ENCODE measurements around the gene CAMK4.

The CAMK4 gene
- long read RNA-seq, donor 1, partial matches to known transcripts: 0 of 1 reads
- long read RNA-seq, donor 1, other reads (novel, unspliced or antisense): 0 of 1 reads
- long read RNA-seq, donor 2: 0 reads
- long read RNA-seq, donor 3: 0 reads
- long read RNA-seq, donor 4, full-length matches to known transcripts: 1 of 1 reads
- long read RNA-seq, donor 4, partial matches to known transcripts: 0 of 1 reads
- long read RNA-seq, donor 4, other reads (novel, unspliced or antisense): 0 of 1 reads
- long read RNA-seq, donor 5: 0 reads
- long read RNA-seq, donor 6: 0 reads
- long read RNA-seq, donor 7, full-length matches to known transcripts: 3 of 3 reads
- long read RNA-seq, donor 7, partial matches to known transcripts: 0 of 3 reads
- long read RNA-seq, donor 7, other reads (novel, unspliced or antisense): 0 of 3 reads
- long read RNA-seq, donor 8: 0 reads

GRCh38 chr5:111223787-111224560 lies at the start of gene CAMK4:
TSS of gene CAMK4 (plus strand) at chr5:111224384. CDS start at chr5:111224484, 100 bp downstream.
- peak; percentile 81 for DNase-seq

GRCh38 chr5:111183064-111183463 lies 41.1 kb upstream of the CAMK4 start:
- no peak for DNase-seq

- no peak for DNase-seq
Observed at GRCh38 chr5:111187079-111187478, 37.1 kb upstream of the CAMK4 start.

DNA sequence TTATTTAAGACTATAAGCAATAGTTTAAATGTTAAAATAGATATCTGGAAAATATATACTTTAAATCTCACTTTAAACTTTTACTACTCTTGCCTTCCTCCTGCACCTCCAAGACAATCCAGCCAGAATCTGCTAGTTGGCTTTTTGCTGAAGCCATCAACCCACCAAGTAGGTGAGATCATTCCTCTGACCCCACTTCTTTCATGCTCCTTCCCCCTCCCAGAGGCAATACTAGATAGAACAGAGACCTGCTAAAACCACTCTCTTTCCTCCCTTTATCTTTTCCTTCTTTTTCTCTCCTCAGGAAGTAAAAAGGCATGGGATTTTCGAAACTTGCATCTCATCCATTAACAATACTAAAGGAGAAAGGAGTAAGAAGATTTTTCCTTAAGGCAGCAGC lies 30.1 kb upstream of the CAMK4 start:
- no peak for DNase-seq

GRCh38 chr5:111194925-111195324 lies 29.3 kb upstream of the CAMK4 start:
- DNase-seq: no peak

- no peak for DNase-seq
Observed at GRCh38 chr5:111197523-111197922, 26.7 kb upstream of the CAMK4 start.

DNA sequence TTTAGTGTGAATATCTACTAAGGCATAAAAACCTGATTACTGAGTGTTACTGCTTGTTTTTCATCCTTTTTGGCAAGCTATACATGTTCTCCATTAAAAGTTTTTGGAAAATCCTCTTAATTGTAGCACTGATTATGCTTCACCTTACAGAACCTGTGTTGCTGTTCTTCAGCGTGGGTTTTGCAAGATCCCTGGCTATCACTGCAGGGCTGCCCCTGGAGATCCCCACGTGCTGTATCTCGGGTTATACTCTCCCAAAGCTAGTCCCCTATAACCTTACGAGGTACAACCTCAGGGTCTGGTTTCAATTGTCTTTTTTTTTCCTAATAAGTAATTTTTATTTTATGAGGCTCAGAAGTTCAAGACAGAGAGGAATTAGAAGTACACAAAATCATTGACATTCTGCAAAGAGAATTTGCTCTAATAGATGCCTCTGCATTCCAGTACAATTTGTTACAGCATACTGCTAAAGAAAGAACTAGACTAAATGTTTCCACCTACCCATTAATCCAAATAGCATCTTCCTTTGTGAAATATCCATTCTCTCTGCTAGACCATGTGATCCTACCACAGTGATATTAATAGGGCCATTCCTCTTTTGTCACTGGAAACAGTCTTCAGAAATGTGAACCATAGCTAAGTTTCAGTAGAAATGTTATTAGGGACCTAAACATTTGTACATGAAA lies 25.8 kb upstream of the CAMK4 start:
- no peak for DNase-seq

DNA sequence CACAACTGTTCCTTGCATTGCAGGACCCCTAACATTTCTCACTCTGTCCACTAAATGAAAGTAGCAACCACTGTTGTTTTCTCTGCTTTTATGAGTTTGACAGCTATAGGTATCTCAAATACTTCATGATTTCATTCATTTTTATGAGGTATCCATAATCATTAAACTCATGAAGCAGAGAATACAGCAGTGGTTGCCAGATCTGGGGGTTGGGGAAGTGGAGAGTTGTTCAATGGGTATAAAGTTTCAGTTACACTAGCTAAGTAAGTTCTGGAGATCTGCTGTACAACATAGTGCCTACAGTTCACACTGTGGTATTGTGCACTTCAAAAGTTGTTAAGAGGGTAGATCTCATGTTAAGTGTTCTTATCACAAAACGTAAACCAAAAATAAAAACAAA lies 23.4 kb upstream of the CAMK4 start:
- no peak for DNase-seq

- DNase-seq: no peak
Observed at GRCh38 chr5:111201705-111202104, 22.5 kb upstream of the CAMK4 start.

- DNase-seq: no peak
Observed at GRCh38 chr5:111211341-111211740, 12.8 kb upstream of the CAMK4 start.

DNA sequence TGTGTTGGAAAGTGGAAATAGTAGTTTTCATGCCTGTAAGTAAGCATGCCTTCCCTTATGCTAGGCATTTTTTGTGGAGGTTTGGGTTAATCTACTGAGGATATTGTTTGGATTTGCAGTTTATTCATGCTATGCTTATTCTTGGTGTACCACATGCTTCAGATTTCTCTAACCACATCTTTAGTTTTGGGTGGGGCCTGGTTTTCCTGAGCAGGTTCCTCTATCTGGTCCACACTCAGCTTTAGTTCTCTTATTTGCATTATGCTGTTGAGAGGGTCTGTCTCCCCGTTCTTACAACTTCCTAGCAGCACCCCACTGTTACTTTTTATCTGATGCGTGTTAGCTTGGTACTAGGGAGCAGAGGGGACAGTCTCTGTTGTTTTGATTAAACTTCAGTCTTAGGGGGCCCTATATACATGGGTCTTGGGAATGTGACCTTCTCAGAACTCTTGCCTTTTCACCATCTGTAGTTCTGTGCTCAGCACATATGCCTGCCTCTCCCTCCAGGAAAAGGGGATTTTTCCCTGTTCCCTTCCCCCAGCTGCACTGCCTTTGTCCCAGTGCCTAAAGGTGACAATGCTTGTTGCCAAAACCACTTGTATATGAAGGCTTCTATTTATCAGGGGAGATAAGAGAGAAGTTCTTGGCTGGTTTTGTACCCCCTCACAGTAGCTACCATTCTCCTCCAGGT lies 10.0 kb upstream of the CAMK4 start:
- no peak for DNase-seq

DNA sequence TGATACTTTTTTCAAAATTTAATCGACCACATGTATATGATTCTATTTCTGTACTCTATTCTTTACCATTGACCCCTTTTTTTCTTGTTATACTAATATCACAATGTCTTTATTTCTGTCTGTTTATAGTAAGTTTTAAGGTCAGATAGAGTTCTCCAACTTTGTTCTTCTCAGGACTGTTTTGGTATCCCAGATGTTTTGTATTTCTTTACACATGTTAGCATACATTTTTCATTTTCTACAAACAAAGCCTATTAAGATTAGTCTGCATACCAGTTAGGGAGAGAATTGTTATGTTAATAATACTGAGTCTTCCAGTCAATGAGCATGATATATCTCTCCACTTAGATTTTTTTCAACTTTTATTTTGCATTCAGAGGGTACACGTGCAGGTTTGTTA lies 8.2 kb upstream of the CAMK4 start:
- no peak for DNase-seq

DNA sequence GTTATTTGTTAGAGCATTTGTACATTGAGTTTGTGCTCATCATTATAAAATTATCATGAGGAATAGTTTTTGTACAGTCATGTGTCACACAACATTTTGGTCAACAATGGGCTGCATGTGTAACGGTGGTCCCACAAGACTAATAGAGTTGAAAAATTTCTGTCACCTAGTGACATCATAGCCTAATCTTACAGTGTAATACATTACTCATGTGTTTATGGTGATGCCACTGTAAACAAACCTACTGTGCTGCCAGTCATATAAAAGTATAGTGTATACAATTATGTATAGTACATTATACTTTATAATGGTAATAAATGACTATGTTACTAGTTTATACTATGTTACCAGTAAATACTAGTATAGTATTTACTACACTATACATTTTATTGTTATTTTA lies 3.0 kb upstream of the CAMK4 start:
- DNase-seq: no peak

GRCh38 chr5:111223101-111223786 lies 940 bp upstream of the CAMK4 start:
- DNase-seq: no peak

- DNase-seq: no peak
Observed at GRCh38 chr5:111224561-111225345, 569 bp downstream of the CAMK4 start.

DNA sequence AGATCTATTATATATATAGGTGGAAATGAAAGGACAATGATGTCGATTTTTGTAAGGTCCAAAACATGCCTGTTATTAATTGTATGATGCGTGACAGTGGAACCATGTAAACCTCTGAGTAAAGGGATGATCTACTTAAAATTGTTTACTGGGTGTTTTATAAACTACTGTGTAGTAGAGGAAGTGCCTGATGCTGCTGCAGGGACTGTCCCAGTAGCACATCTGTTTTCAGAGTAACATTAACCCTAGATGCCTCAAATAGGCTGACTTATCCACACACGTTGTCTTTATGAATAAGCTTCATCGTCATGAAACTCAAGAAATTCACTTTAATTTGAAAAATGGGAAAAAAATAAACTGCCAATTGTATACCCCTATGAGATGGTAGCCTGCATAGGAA lies 1.7 kb downstream of the CAMK4 start:
- no peak for DNase-seq

GRCh38 chr5:111226556-111226955 lies 2.4 kb downstream of the CAMK4 start:
- DNase-seq: no peak

DNA sequence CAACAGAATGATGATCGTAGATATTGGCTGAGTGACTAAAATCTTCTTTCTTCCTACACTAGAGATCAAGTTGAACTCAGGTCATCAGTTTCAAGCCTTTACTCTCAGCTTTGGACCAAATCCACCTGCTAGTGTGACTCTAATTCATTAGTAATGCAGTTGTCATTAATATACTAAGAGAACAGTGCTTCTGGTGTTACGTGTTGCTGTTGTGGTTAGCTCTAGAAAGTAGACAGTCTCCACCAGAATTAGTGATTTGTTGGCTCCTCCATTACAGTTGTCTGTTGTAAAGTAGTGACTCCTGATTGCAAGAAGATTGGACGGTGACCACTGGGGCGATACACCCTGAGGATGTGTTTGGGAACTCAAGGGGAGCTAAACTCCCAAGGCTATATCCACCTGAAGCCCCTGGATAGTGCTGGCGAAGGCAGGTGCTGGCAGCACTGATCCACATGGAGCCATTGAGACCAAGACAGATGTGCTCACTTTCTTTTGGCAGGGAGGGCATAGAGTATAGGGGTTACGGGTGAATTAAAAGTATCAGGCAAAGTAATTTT lies 3.1 kb downstream of the CAMK4 start:
- no peak for DNase-seq

DNA sequence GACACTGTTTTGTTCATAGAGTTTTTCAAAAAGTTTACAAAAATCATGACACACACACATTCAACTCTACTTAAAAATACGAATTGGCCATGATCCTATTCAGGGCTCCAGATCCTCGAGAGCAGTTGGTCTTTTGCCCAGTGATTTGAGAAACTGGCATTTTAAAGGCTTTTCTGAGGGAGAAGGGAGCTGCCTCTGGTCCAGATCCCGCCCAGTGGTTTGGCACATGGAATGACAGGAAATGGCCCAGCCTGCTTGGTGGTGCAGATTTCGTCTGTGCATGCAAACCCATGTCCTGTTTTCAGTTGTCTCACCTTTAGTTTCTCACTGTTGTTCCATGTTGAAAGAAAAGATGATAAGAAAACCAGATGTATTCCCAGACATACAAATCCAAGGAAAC lies 3.6 kb downstream of the CAMK4 start:
- DNase-seq: no peak

DNA sequence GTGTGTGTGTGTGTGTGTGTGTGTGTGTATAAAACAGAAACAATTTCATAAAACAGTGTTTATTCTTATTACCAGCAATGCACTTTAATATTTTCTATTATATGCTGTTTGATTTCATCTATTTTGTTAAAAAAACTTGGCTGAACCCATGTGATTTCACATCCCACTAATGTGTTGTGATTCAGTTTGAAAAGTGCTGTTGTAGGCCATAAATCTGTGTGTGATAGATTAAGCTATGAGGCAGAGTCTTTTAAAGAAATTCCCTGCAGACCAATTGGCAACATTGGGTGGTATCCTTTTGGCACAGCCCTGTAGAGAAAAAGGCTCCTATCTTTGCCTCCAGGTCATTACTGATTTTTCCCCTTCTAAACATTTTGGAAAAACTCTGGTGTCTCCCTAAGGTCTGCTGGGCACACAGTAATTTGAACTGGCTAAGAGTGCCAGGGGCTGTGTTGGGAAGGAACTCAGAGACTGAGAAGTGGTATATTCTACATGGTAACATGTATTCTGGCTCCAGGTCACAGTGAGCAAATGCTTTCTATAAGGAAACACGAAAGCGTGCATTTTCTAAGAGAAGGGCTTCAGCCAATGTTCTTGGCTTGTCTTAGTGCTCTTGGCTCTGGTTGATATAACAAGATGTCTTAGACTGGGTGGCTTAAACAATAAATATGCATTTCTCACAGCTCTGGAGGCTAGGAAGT lies 4.5 kb downstream of the CAMK4 start:
- no peak for DNase-seq
